ENCODE results near the gene OR2V1. TPM values are rescaled to one million over a fixed set of nuclear protein-coding genes. Genes with fewer than 3 reads are reported as not detected.

Gene OR2V1
- polyA plus RNA-seq, 1 donor (not counting 4 experiments of a cell fraction or from before 2014, with no cell fraction given), result not detected

DNA sequence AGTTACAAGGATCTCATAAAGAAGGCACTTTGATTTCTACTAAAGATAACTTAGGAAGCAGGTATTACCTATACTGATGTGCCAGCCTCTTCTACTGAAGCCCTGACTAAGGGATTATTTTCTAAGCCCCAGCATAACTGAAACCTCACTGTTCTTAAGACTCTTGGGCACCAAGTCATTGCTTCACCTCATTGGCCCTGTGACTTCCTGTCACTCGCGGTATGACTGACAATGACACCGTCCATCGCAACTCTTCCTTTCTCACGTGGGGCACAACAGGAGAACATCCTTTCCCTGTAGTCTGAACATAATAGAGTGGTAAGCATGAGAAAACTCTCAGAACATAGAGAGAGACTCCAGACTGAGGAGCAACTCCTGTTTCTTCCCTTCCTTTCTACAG is 22.8 kb upstream of the OR2V1 start:
- H3K4me2 ChIP-seq (ENCODE audit: control insufficient read depth, extremely low read depth, insufficient read depth, low read depth, low read length), result no peak overlapping the region
- H3K27ac ChIP-seq (ENCODE audit: control insufficient read depth, insufficient read depth, low read length), result no peak overlapping the region
- no peaks in the 10 kb centered on the region for H3K9me3 ChIP-seq (ENCODE audit: control insufficient read depth, low read depth, low read length)
- dilution Hi-C loops (cut with MboI; ENCODE audit: extremely low pct_ligation_motif_present, low sequenced_read_pairs), result no loop called here
- H3K4me1 ChIP-seq (ENCODE audit: control insufficient read depth, extremely low read depth, insufficient read depth, low read length), result peaks cover 12% of the 10 kb centered on the region
- FAIRE-seq (no peak), DNase-seq (ENCODE audit: low read depth, low spot score) (no peak)
- no peaks in the 10 kb centered on the region for H3K27me3 ChIP-seq (ENCODE audit: control insufficient read depth, extremely low read depth, insufficient read depth, low read length)
- no peaks in the 10 kb centered on the region for H3K36me3 ChIP-seq (ENCODE audit: control insufficient read depth in 2 of 2, extremely low read depth in 1 of 2, insufficient read depth in 2 of 2, low read length in 2 of 2)
- no peak for TF ChIP-seq EZH2 (IDR thresholded peaks at IDR 0.05; ENCODE audit: low read length)
- no peak for TF ChIP-seq CTCF (optimal IDR thresholded peaks at IDR 0.05 in 1 of 3, IDR thresholded peaks at IDR 0.05 in 1 of 3, conservative IDR thresholded peaks at IDR 0.05 in 1 of 3; ENCODE audit: extremely low read depth in 1 of 3, insufficient read depth in 2 of 3, low read length in 3 of 3)
- no peaks in the 10 kb centered on the region for H3K9me1 ChIP-seq (ENCODE audit: control insufficient read depth, extremely low read depth, insufficient read depth, low read length)
- H3K9ac ChIP-seq (ENCODE audit: control insufficient read depth, extremely low read depth, insufficient read depth, low read length), result no peak overlapping the region
- H3K4me3 ChIP-seq (ENCODE audit: control insufficient read depth in 2 of 3, extremely low read depth in 1 of 3, insufficient read depth in 2 of 3, low read depth in 1 of 3, low read length in 3 of 3), result no peak overlapping the region
- H4K20me1 ChIP-seq (ENCODE audit: control insufficient read depth, extremely low read depth, insufficient read depth, low read length), result no peaks in the 10 kb centered on the region
- no peaks in the 10 kb centered on the region for H3K79me2 ChIP-seq (ENCODE audit: control insufficient read depth, insufficient read depth, low read length)
- H2AFZ ChIP-seq (ENCODE audit: control insufficient read depth, low read length), result no peak overlapping the region

DNA sequence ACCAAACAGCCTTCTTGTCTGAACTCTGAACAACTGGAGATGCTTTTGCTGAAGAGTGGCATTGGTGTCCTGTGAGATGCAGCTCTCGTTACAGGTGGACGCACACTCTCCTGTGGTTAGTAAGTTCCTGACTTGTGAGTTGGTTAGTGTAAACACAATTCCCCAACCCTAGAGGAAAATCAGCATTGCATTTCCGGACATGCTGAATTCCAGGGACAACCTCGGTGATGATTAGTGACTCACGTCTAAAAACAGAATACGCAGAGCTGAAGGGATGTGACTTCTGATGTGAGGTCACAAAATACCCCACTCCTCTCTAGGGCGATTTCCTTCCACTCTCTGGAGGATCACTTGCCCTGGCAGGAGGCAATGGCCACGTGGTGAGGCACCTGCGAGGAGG is 21.4 kb upstream of the OR2V1 start:
- Histone ChIP-seq H3K27ac (ENCODE audit: control insufficient read depth, insufficient read depth, low read length) (no peak overlapping the region), H3K4me3 (ENCODE audit: control insufficient read depth in 2 of 3, extremely low read depth in 1 of 3, insufficient read depth in 2 of 3, low read depth in 1 of 3, low read length in 3 of 3) (no peak overlapping the region), H3K36me3 (ENCODE audit: control insufficient read depth in 2 of 2, extremely low read depth in 1 of 2, insufficient read depth in 2 of 2, low read length in 2 of 2) (no peaks in the 10 kb centered on the region), H4K20me1 (ENCODE audit: control insufficient read depth, extremely low read depth, insufficient read depth, low read length) (no peaks in the 10 kb centered on the region), H3K9ac (ENCODE audit: control insufficient read depth, extremely low read depth, insufficient read depth, low read length) (no peak overlapping the region), H2AFZ (ENCODE audit: control insufficient read depth, low read length) (no peak overlapping the region), H3K9me3 (ENCODE audit: control insufficient read depth, low read depth, low read length) (no peaks in the 10 kb centered on the region), H3K4me2 (ENCODE audit: control insufficient read depth, extremely low read depth, insufficient read depth, low read depth, low read length) (no peak overlapping the region), H3K79me2 (ENCODE audit: control insufficient read depth, insufficient read depth, low read length) (no peaks in the 10 kb centered on the region), H3K9me1 (ENCODE audit: control insufficient read depth, extremely low read depth, insufficient read depth, low read length) (no peaks in the 10 kb centered on the region), H3K4me1 (ENCODE audit: control insufficient read depth, extremely low read depth, insufficient read depth, low read length) (peaks cover 12% of the 10 kb centered on the region), H3K27me3 (ENCODE audit: control insufficient read depth, extremely low read depth, insufficient read depth, low read length) (no peaks in the 10 kb centered on the region)
- FAIRE-seq, result no peak
- no peak for TF ChIP-seq CTCF (optimal IDR thresholded peaks at IDR 0.05 in 1 of 3, IDR thresholded peaks at IDR 0.05 in 1 of 3, conservative IDR thresholded peaks at IDR 0.05 in 1 of 3; ENCODE audit: extremely low read depth in 1 of 3, insufficient read depth in 2 of 3, low read length in 3 of 3)
- TF ChIP-seq EZH2 (IDR thresholded peaks at IDR 0.05; ENCODE audit: low read length), result no peak
- DNase-seq (ENCODE audit: low read depth, low spot score), result no peak
- dilution Hi-C loops (cut with MboI; ENCODE audit: extremely low pct_ligation_motif_present, low sequenced_read_pairs), result no loop called here

Data from keratinocyte (primary cell).